CMK (cell line): ENCODE measurements around the gene TGFB1.
"Not testable (repeated sequence)": the region's sequence is repeated elsewhere in the genome, so short reads cannot be mapped to it uniquely, and the experiment has no call there.

ENCODE experiments used
- DNase-seq: peaks from one replicate; pipeline ENCODE4 v3.0.0-alpha.2; 2010; ENCODE audit warnings: low read depth

The TGFB1 gene

DNA sequence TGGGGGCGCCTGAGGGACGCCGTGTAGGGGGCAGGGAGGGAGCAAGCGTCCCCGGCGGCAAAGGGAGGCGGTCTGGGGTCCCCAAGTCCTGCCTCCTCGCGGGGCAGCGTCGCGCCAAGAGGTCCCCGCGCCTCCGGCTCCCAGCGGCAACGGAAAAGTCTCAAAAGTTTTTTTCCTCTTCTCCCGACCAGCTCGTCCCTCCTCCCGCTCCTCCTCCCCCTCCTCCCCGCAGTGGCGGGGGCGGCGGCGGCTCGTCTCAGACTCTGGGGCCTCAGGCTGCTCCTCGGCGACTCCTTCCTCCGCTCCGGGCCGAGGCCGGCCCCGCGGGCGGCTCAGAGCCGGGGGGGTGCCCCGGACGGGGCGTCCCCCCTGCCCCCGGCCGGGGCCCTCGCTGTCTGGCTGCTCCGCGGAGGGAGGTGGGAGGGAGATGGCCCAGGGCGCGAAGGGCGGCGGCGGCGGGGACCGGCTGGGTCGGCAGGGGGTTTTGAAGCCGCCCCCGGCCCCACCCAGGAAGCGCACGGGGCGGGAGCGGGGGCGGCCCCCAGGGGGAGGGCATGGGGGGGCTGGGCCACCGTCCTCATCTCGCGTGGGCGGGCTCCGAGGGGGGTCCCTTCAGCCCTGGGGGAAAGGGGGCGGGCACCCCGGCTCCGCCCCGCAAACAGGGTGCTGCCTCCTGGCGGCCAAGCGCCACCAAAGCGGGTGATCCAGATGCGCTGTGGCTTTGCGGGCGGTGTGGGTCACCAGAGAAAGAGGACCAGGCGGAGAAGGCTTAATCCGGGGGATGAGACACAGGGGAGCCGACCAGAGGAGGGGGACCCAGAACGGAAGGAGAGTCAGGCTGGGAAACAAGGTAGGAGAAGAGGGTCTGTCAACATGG is at the start of gene TGFB1:
Gene TGFB1 (minus strand): TSS at position 457 of the 877 bp plus-strand sequence. CDS start 878 bp downstream, outside the sequence.
- peak; percentile 84 for DNase-seq

DNA sequence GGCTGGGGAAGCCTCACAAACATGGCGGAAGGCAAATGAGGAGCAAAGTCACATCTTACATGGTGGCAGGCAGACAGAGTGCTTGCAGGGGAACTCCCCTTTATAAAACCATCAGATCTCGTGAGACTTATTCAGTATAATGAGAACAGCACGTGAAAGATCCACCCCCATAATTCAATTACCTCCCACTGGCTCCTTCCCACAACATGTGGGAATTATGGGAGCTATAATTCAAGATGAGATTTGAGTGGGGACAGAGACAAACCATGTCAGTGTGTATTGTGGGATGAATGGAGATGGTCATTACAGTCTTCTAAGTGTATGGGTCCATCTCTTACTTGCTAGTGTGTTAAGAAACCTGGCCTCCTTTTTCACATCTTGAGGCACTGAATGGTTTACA is 48.3 kb upstream of the TGFB1 start:
- no peak for DNase-seq

DNA sequence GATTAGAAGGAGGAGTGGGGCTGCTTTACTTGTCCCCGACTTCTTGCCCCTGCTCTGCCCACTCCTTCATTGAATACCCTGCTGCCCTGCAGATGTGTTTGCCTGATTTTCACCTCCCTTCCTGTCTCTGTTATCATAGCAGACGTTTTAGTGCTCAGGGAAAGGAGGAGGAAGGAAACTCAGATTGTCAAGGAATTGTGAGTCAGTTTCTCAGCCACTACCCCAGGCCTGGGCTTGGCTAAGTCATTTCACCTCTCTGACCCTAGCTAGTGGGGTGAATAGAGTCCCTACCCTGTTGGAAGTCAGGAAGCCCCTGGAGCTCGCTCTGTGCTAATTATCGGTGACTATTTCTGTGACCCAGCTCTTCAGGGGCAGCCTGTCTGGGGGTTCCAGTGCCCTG is 47.8 kb upstream of the TGFB1 start:
- DNase-seq = no peak

DNA sequence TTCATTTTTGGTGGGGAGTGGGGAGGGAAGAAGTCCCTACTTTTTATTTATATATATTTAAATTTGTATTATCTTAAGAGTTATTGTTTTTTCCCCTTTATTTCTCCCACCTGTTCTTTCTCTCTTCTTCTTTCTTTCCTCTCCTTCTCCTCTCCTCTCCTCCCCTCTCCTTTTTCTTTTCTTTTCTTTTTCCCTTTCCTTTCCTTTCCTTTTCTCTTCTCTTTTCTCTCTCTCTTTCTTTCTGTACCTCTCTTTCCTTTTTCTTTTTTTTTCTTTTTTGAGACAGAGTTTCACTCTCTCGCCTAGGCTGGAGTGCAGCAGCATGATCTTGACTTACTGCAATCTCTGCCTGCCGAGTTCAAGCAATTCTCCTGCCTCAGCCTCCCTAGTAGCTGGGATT is 45.8 kb upstream of the TGFB1 start:
- no peak for DNase-seq

DNA sequence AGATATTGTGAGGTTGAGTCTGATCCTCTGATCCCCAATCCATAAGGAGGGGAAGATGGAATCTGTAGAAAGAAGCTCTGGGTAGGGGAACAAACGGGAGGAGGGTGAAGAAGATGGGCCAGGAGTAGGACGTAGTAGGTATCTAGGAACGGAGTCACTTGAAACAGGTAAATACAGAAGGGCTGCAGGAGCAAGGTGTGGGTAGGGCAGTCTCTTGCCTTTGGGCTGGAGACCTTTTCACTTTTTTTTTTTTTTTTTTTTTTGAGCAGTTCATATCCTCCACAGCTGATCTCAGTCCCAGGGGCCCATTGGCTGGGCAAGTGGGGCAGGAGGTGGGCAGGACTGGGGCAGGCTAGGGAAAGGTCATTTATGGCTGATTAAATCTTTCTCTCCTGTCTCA is 45.4 kb upstream of the TGFB1 start:
- no peak for DNase-seq

DNA sequence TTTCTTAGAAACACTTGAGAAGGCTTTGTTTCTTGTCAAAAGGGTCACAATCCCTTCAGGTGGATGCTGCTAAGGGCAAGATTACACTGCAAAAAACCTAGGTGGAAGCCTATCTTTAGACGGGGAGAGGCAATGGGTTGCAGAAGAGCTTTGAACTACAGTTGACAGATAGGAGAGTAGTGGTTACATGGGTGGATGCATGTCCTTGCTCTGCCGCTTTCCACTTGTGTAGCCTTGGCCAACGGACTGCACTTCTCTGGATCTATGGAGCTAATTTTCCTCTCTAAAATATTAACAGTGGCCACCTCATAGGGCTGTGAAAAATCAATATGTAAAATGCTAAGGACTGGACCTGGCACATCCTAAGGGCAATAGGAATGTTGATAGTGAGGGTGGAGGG is 44.9 kb upstream of the TGFB1 start:
- no peak for DNase-seq

DNA sequence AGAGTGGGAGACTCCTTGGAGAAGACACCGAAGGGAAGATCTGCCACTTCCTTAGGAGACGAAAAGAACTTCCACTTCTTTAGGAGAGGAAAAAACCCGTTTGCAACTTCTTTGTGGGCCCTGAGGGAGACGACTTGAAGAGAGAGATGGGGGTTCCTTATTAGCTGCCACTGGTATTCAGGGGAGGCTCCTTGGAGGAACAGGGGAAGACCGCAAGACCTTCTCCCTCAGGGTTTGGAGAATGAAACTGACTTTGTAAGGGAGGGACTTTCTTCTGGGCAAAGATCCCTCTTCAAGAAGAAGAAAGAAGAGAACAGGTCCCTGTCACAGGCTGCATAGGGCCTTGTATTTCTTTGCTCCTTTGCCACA is 44.3 kb upstream of the TGFB1 start:
- no peak for DNase-seq

DNA sequence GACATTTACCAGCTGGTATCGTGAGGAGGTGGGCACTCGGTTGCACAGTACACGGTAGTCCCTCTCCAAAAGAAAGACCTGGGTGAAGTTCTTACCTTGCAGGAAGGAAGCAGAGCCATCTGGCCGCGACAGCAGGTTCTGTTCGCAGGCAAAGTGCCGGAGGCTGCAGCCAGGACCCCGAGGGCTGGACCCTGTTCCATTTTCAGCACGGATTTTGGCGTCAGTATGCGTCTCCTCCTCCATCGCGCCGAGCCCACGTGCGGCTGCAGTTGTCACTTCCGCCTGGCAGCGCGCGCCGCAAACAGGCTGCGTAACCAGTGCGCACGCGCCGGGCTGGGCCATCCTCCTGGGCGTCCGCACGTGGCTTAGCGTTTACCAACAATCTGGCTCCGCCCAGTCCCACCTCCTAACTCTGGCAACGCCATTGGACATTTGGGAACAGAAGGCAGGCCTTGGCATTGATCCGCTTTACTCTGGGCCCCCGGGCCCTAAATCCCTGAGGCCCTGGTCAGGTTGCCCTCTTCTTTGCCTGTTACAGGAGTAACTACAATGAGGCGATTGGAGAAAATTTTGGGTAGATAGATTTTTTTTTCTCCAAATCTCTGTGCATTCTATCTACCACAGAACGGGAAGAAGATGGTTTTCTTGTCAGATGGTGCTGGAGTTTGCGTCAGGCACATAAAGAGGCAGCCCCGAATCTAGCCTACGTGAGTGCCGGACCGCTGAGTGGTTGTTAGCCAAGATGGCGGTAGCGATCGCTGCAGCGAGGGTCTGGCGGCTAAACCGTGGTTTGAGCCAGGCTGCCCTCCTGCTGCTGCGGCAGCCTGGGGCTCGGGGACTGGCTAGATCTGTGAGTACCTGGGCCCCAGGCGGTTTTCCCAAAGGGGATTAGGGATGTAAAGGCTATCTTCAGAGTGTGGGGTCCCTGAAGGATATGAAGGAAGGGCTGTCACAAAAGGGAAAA is 43.6 kb upstream of the TGFB1 start, which contains the start of the genes BCKDHA and EXOSC5:
Gene BCKDHA (plus strand): TSS at position 733 of the 964 bp plus-strand sequence. CDS start 10 bp downstream, at position 743.
Gene EXOSC5 (minus strand): TSS at position 274 of the 964 bp plus-strand sequence. CDS start 31 bp downstream, at position 243.
- DNase-seq = peak; percentile 99

DNA sequence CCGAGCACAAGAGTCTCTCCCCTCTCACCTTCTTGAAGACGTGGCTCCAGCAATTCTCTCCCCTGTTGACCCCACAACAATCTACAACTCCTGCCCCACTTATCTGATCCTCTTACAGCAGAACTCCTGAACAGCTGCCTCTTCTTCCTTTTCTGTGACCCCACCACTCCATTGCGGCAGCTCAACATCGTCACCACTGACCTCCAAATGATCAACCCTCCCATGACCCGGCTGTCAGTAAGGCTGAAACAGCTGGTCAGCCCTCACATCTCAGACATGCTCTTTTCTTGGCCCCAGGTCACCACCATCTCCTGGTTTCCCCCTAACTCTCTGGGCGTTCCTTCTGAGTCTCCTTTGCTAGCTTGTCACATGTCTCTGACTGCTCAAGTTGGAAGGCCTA is 41.6 kb upstream of the TGFB1 start:
- DNase-seq = no peak

DNA sequence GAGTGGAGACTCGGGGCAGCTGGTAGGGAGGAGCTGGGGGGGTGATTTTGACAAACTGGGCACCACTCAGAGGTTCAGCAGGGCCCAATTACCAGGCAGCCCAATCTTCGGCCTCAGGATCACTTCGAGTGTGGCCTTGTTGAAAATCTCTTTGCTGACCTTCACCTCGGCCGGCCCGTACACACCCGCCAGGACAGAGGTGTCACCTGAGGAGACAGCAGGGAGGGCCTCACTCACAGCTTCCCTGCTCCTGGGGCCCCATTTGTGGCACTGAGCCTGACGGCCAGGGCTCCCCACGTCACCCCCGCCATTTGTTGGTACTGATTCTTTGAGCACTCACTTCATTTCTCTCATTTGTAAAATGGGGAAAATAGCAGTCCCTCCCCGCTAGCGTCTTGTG is 39.1 kb upstream of the TGFB1 start:
- no peak for DNase-seq

DNA sequence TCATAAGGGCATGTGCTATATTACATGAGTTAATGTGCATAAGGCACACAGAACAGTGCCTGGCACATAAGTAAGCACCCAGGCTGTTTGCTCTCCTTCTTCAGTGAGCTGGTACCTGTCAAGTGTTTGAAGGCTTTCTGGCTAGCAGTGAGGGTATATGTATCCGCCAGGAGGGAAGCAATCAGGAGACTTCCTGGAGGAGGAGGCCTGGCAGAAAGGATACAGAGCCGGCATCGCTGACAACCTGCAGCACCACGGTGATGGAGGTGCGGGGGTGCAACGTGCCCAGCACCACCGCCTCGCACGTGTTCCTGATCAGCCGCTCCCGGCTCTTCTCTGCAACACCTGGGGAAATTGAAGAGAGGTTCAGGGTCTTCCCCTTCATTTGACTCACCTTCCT is 37.9 kb upstream of the TGFB1 start:
- DNase-seq = no peak

DNA sequence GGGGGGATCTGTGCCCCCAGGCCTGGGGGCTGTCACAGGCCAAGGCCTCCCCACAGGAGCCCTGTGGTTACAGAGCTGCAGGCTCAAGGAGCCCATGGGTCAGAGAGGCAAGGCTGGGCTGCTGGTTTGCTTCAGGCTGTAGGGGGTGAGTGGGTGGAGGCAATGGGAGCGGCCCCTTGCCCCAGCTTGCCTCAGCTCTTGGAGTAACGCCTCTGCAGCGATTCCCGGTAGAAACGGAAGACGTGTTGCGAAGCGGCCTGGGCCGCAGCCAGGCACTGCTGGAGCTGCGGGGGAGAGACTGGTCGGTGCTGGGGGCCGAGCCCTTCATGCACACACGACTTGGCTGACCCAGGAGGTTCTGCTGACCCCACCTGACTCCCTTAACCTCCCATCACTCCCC is 32.7 kb upstream of the TGFB1 start:
- no peak for DNase-seq

DNA sequence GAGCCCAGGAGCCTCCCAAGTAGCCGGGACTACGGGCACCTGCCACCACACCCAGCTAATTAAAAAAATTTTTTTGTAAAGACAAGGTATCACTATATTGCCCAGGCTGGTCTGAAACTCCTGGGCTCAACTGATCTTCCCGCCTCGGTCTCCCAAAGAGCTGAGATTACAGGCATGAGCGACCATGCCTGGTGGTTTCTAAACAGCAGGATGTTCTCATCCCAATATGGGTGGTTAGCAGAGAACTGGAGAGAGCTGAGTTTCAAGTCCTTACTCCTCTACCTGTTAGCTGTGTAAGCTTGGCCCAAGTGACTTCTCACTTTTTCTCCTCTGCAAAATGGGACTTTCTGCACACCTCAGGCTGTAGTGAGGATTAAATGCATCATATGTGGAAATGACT is 30.6 kb upstream of the TGFB1 start:
- no peak for DNase-seq

DNA sequence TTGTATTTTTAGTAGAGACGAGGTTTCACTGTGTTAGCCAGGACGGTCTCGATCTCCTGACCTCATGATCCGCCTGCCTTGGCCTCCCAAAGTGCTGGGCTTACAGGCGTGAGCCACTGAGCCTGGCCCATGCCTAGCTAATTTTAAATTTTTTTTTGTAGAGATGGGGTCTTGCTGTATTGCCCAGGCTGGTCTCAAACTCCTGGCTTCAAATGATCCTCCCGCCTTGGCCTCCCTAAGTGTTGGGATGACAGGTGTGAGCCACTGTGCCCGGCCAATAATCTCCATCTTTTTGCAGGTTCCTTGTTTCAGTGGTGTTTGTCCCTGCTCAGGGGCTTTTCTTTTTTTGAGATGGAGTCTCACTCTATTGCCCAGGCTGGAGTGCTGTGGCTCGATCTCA is 27.8 kb upstream of the TGFB1 start:
- DNase-seq = not testable (repeated sequence)

DNA sequence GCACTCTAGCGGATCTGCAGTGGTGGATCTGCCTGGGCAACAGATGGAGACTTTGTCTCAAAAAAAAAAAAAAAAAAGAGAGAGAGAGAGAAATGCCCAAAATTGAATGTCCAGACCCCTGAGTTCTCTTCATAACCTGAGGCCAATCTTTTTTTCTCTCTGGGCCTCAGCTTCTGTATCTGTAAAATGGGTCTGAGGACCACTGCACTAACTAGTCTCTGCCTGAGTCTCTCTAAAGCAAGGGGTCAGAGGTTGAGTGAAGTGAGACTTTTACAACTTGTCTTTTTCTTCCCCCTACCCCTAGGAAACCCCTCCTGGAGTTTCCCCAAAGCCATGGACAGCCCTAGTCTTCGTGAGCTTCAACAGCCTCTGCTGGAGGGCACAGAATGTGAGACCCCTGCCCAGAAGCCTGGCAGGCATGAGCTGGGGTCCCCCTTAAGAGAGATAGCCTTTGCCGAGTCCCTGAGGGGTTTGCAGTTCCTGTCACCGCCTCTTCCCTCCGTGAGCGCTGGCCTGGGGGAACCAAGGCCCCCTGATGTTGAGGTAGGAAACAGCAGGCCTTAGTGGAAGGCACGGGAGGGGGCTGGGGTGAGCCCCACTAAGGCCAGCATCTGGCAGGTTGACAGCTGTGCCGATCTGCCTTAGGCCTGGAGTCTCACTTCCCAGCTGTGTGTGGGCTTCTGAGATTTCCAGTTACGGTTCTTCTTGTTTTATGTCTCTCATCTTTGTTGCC is 24.4 kb upstream of the TGFB1 start:
- DNase-seq = no peak

DNA sequence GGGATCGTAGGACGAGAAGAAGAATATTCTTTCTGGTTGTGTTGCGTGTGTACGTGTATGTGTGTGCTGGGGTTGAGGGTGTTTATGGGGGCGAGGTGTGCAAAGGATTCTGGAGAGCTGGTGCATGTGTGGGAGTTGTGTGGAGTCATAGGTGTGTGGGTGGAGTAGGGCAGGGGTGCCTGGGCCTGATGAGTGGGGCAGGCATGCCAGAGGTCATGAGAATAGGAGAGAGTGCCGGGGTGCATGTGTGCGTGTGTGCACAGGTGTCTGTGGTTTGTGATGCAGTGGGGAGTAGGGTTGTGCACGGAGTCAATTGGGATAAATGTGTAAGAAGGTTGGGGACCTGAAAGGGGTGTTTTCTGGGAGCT is 23.3 kb upstream of the TGFB1 start:
- no peak for DNase-seq

DNA sequence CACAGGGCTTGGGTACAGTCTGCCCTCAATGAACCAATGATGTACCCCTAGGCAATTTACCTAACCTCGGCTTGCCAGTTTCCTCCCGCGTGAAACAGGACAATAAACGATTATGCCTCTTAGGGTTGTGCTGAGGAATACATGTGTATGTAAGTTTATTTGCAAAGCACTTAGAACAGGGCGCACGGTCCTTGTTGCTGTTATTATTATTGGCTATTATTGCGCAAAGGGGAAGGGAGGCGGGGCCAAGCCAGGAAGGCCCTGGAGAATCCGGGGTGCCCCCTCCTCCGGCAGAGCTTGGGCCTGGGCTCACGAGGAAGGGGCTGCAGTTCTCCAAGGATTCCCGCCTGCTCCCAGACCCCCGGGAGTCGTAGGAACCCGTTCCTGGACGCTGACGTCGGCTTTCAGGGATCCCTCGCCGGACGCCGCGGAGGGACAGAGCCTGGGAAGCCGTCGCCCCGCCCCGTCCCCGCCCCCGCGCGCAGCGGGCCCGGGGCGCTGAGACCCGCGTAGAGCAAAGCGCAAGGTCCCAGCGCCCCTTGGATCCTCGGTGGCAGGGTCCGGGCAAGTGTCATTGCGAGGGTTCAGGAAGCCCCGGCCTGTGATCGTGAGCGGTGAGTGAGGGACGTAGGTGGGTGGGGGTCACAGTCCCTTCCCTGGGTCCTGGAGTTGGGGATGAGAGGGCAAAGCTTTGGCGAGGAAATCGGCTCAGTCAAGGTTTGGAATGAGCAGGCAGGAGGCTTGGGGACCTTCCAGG is 22.7 kb upstream of the TGFB1 start, which contains the start of gene TMEM91:
Gene TMEM91 (plus strand): TSS at position 293 of the 757 bp plus-strand sequence. CDS start 1,777 bp downstream, outside the sequence.
- DNase-seq = no peak

DNA sequence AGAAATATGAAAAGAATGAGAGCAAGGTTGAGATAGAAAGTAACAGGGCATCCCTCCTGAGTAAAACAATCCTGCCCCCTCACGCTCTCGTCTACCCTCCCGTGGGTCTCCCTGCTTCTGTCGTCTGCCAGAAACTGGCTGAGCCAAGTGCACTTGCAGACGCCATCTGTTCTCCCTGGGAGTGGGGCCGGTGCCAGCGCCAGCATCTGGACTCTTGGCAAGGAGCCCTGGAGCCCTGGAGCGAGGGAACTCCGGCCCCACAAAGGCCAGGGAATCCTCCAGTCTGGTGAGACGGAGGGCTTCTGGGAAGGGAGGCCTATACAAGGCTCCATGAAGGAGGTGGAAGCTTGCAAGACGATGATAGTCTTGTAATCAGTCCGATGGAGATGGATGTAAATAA is 20.3 kb upstream of the TGFB1 start:
- DNase-seq = no peak

DNA sequence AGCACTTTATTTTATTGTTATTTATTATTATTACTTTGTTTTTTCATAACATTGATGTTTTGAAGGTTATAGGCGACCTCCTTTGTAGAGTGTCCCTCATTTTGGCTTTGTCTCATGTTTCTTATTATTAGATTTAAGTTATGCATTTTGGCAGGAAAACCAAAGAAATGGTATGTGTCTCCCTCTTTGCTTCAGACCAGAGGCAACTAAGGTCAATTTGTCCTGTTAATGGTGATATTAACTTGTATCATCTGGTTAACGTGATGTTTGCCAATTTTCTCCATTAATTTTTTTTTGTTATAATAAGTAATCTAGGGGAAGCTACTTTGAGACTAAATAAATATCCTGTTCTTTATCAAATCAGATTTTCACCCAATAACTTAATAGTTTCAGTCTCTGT is 18.8 kb upstream of the TGFB1 start:
- no peak for DNase-seq

DNA sequence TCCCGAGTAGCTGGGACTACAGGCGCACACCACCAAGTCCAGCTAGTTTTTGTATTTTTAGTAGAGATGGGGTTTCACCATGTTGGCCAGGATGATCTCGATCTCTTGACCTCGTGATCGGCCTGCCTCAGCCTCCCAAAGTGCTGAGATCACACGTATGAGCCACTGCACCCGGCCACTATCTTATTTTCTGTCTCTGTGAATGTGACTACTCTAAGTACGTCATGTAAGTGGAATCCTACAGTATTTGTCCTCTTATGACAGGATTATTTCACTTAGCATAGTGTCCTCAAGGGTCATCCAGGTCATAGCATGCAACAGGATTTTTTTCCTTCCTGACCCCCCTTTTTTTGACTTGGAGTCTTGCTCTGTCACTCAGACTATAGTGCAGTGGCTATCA is 17.8 kb upstream of the TGFB1 start:
- no peak for DNase-seq

DNA sequence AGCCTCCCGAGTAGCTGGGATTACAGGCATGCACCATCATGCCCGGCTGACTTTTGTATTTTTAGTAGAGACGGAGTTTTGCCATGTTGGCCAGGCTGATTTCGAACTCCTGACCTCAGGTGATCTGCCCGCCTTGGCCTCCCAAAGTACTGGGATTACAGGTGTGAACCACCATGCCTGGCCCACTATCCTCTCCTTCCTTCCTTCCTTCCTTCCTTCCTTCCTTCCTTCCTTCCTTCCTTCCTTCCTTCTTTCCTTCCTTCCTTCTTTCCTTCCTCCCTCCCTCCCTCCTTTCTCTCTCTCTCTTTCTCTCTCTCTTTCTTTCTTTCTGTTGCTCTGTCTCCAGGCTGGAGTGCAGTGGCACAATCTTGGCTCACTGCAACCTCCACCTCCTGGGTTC is 17.4 kb upstream of the TGFB1 start:
- not testable (repeated sequence) for DNase-seq
